HG03460 (cell line): Measurements from ENCODE around the gene C1QTNF7.

Experiments used
- ATAC-seq: cut with Tn5 transposase; IDR thresholded peaks from one replicate; pipeline ENCODE4 v1.9.1; 2021; ENCODE audit not compliant: unreplicated experiment

The C1QTNF7 gene

DNA sequence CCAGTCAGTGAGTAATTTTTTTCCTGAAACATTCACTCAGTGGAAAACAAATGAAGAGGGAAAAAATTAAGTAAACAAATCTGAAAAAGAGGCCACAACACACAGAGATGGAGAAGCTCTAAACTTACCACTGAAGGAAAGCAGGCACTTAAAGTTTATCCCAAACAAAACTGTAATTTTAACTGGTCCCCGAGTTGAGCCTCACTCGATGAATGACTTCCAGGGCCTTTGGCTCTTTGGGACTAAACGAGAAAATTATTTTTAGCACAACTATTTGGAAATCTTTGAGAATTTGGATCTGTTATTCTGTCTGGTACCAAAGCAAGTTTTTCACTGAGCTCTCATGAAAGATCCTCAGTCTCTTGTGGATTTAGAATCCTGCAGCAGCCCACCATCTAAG is at the start of gene C1QTNF7:
Gene C1QTNF7, plus strand, starts transcription at position 333 of the 400 bp plus-strand sequence. CDS start 7,711 bp downstream, outside the sequence.
- ATAC-seq: no peak

DNA sequence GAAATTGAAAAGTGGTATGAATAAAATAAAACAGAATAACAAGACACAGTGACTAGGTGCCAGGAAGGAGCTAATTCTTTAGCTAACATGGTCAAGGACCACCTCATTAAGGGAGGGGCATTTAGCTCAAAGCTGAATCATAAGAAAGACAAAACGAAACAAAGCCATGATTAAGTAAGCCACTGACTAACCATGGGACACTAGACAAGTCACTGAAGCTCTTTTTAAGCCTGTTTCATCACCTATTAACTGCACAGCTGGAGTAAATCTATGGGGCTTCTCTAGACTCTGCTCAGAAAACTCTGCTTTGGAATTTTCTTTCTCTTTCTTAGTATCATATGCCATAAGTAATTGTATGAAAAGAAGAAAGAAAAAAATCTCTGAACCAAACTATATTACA is 49.8 kb upstream of the C1QTNF7 start:
- peak; percentile 57 for ATAC-seq

DNA sequence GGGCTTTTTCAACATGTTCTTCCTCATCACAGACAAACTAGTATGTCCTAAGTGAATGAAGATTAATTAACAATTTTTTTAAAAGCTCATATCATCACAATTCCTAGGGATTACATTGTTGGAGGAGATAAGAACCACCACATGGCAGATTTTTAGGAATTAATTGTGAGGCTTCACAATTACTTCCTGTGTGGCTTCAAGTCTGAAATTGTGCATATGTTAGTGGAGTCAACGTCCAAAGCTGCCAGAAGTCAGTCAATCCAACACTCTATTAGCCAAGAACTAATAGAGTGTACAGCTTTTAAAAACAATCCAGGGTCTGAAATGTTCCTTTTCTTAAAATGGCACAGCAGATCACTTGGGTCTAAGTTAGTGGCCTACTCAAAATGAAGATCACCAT is 49.3 kb upstream of the C1QTNF7 start:
- ATAC-seq: no peak

GRCh38 chr4:15381806-15382338 is 46.0 kb upstream of the C1QTNF7 start:
- ATAC-seq: no peak

GRCh38 chr4:15382669-15383273 is 45.1 kb upstream of the C1QTNF7 start:
- no peak for ATAC-seq

DNA sequence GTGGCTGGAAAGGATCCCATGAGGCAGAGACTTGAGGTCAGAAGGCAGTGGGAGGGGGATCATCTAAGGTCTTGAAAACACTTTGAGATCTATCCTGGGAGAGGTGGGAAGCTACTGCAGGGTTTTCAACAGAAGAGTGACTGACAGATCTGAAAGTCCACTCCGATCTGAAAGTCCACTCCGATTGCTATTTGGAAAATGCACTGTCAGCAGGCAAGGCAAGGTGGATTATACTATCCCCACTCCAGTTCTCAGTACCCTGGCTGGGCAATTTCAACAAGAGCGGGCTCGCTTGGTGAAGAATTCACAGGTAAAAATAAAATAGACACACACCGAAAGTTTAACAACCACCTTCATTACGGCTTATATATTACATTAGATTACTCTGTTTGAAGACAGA is 42.3 kb upstream of the C1QTNF7 start:
- no peak for ATAC-seq

GRCh38 chr4:15385928-15386327 is 41.9 kb upstream of the C1QTNF7 start:
- no peak for ATAC-seq

GRCh38 chr4:15390494-15390893 is 37.3 kb upstream of the C1QTNF7 start:
- no peak for ATAC-seq

GRCh38 chr4:15392053-15392805 is 35.6 kb upstream of the C1QTNF7 start:
- no peak for ATAC-seq

DNA sequence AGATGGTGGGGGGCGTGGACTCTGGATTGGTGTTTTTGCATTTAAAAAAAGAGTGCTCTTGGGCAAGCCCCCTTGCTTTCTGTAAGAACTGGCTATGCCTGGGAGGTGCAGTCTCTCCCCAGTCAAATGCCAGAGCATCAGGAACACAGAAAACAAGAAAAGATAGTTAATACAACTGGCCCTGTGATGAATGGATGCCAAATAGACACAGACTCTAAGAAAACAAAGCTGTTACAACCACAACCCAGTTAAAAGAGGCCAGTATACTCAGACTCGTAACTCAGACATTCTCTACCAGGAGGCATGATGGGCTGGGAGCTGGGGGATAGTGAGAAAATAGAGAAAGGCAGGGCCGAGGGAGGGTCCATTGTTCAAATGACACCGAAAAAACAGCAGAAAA is 32.5 kb upstream of the C1QTNF7 start:
- ATAC-seq: no peak

- ATAC-seq: peak; percentile 79
These were observed 31.6 kb upstream of the C1QTNF7 start for GRCh38 chr4:15396157-15396800.

DNA sequence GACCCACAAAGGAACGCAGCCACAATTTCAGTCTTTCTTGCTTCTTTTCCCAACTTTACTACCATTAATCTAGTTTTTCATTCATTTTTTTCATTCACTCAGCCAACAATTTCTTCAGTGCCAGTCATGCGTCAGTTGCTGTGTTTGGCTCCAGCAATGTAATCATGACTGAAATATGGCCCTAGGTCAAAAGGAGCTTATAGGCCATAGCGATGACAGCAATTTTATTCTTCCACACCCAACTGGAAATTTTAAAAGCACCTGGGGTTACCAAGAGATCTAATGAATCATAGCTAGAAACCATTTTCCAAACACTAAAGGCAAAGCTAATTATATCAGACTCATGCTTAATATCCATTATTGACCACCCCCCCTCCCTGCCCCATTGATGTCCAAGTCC is 29.8 kb upstream of the C1QTNF7 start:
- no peak for ATAC-seq

DNA sequence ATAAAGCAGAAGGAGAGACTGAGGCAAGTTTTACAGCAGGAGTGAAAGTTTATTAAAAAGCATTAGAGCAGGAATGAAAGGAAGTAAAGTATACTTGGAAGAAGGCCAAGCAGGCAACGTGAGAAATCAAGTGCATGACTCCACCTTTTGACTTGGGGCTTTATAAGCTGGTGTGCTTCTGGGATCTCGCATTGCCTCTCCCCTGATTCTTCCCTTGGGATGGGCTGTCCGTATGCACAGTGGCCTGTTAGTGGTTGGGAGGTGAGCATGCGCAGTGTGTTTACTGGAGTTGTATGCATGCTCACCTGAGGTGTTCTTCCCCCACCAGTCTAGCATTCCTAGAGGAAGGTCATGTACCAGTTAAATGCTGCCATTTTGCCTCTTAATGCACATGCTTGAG is 29.1 kb upstream of the C1QTNF7 start:
- no peak for ATAC-seq

DNA sequence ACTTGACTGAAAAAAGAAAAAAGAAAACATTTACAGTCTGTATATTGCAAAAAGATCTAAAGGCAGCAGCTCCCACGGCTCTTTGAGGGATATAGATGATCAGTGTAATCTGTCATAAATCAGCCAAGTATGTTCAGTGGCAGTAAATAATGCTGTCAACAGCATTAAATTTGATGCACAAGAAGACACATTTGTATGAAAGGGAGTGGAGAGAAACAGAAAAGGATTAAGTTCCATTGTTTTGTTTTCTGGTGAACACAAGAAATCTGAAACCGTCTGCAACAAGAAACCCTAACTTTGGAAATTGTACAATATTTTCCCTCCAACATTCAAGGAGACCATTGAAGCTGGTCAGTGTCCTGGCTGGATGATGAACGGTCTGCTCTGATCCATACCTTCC is 27.6 kb upstream of the C1QTNF7 start:
- no peak for ATAC-seq

DNA sequence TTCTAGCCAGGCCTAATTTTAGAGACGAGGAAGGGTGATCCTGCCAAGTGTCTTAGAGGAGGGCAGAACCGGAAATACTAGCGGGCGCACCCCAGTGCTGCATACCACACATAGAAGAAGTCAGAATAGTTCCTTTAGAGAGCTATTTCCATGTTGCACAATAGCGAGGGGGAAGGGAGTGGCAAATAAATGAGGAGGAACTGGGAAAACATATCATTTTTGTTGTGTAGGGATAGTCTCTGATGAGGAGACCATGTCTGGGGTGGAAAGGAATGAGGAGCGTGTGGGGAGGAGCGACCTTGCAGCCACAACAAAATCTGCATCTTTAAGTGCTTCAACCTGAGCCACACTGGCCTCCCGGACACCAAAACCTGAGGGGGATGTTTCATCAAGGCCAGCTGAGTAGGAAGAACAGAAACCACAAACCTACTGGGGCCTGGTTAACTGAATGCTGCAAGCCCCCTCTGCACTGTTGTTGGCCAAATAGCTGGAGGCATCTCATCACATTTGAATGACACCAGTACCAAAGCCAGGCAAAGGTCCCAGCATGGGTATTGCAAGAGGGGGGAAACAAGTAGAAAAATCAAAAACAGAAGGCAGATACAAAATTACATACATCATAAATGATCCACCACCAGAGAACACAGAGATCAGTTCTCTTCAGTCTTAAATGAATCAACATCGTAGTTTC is 26.7 kb upstream of the C1QTNF7 start:
- ATAC-seq: peak; percentile 55

DNA sequence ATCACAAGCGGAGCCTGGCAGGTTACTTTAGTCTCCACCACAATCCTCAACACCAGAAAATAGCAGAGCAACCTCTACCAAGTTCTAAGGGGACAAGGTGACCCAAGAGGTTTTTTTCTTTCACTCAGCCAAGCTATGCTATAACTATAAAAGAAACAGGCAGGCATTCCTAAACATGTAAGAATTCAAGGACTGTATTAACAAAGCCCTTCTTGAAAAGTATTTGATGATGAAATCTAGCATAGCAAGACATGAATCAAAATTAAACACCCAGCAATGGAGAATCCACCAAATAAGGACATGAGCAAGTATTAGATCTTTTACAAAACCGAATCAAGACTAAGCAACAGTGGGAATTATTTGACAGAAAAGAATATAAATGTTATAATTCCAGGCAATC is 25.7 kb upstream of the C1QTNF7 start:
- no peak for ATAC-seq

- no peak for ATAC-seq
These were observed 24.9 kb upstream of the C1QTNF7 start for GRCh38 chr4:15402974-15403373.

GRCh38 chr4:15405018-15405417 is 22.8 kb upstream of the C1QTNF7 start:
- ATAC-seq: no peak

- peak; percentile 50 for ATAC-seq
These were observed 17.1 kb upstream of the C1QTNF7 start for GRCh38 chr4:15410750-15411149.

DNA sequence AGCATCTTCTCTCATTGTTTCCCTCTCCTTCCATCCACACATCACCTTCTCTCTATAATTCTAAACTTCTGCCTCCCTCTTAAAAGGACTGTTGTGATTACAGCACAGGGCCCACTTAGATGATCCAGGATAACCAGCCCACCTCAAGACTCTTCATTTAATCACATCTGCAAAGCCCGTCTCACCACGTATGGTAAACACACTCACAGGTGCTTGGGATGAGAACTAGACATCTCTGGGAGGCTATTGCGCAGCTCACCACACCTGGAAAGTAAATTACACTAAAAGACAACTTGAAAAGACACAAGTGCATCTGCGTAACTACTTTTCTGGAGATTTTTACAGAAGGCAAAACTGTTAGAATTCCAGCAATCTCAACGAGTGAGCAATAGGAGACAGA is 15.4 kb upstream of the C1QTNF7 start:
- no peak for ATAC-seq

- no peak for ATAC-seq
These were observed 14.7 kb upstream of the C1QTNF7 start for GRCh38 chr4:15413010-15413622.
